CD4-positive, alpha-beta T cell treated with Interleukin-6 for 4 hours (primary cell): ENCODE data around the gene GOLPH3.
A peak's percentile ranks its signal among the peaks of the same experiment; 100 is the strongest.
"Not testable (repeated sequence)": the region's sequence is repeated elsewhere in the genome, so short reads cannot be mapped to it uniquely, and the experiment has no call there.

ENCODE experiments used
- DNase-seq: peaks from one replicate; pipeline ENCODE4 v3.0.0-alpha.2; 2020; ENCODE audit warnings: mixed read lengths

GOLPH3 gene

GRCh38 chr5:32174011-32174870 lies at the start of gene GOLPH3:
Gene GOLPH3 (minus strand): TSS chr5:32174319. CDS start chr5:32174034, 285 bp downstream.
- peak; percentile 93 for DNase-seq

DNA sequence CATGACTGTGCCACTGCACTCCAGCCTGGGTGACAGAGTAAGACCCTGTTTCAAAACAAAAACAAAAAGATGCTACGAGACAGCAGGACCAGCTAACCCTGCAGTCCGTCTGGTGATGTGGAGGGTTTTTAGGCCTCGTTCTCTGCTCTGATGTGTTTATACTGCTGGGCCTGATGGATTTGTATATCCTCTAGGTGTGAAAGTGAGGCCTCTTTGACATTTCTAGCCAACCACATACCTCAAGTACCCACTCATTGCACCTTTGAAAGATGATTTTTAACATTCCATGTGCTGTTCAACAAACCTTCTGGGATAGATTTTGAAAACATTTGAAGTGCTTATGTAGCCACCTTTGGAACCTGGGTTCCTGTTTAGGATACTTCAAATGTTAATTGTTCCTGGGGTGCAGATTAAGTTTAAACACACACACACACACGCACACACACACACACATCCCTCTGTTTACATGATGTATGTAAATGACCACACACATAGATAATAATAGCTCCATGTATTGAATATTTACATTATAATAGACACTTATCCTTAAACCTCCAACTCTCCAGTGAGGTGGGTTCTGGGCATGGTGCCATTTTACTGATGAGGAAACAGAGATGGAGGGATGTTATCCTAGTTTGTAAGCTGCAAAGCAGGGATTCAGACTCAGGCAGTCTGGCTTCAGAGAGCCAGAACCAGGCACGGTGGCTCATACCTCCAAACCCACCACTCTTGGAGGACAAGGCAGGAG lies 48.8 kb upstream of the GOLPH3 start:
- DNase-seq = no peak

GRCh38 chr5:32217886-32218396 lies 43.8 kb upstream of the GOLPH3 start:
- no peak for DNase-seq

DNA sequence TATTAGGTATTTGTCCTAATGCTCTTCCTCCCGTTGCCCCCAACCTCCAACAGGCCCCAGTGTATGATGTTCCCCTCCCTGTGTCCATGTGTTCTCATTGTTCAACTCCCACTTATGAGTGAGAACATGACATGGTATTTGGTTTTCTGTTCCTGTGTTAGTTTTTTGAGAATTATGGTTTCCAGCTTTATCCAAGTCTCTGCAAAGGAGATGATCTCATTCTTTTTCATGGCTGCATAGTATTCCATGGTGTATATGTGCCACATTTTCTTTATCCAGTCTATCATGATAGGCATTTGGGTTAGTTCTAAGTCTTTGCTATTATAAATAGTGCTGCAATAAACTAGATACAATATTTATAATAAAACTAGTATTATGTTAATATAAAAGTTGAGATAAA lies 40.2 kb upstream of the GOLPH3 start:
- DNase-seq = not testable (repeated sequence)

- DNase-seq = no peak
Observed at GRCh38 chr5:32210151-32210550, 36.0 kb upstream of the GOLPH3 start.

- DNase-seq = not testable (repeated sequence)
Observed at GRCh38 chr5:32208837-32209236, 34.7 kb upstream of the GOLPH3 start.

DNA sequence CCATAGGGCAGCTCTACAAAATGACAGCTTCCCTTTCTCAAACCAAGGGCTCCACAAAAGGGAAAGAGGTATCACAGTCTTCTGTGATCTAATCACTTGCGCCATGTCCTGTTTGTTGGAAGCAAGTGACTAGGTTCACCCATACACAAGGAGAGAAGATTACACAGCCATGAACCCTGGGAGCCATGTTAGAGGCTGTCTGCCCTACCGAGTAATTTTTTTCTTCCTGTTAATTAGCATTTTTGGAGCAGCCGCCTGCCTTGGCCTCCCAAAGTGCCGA lies 33.2 kb upstream of the GOLPH3 start:
- DNase-seq = no peak

DNA sequence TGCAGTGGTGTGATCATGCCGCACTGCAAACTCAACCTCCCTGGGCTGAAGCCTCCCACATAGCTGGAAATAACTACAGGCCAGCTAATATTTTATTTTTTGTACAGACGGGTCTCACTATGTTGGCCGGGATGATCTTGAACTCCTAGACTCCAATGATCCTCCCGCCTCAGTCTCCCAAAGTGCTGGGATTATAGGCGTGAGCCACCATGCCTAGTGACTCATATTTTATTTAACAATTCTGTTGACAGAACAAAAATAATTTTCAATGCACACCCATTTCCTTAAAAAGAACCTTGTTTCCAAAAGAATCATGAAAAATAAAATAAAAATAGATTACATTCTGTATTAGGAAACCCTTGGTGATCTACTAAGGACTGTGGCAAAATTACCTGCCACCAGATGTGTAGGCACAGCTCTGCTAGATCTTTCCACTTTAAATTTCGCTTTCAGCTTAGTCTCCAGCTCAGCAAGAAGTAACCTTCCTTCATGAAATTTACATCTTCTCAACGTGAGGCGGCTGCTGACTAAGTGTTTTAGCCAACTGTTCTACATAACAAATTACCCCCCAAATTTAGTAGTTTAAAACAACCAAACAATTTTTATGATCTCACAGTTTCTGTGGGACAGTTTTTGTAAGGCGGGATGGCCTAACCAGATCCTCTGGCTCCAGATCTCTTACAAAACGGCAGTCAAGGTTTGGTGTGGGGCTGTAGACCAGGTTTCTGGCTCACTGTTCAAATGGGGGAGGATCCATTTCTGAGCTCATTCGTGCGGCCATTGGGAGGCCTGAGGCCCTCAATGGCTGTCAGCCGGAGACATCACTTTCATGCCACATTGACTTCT lies 32.6 kb upstream of the GOLPH3 start:
- DNase-seq = no peak

DNA sequence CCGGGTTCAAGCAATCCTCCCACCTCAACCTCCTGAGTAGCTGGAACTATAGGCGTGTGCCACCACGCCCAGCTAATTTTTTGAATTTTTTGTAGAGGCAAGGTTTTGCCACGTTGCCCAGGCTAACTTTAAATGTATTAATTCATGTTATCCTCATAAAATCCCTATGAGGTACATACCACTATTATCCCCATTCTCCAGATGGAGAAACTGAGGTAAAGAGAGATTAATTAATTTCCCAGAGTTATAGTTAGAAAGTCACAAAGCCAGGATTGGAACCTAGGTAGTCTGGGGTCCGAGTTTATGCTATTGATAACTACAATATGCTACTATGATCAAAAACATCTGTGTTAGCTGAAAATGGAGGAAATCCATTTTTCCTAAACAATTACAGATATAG lies 31.9 kb upstream of the GOLPH3 start:
- no peak for DNase-seq

DNA sequence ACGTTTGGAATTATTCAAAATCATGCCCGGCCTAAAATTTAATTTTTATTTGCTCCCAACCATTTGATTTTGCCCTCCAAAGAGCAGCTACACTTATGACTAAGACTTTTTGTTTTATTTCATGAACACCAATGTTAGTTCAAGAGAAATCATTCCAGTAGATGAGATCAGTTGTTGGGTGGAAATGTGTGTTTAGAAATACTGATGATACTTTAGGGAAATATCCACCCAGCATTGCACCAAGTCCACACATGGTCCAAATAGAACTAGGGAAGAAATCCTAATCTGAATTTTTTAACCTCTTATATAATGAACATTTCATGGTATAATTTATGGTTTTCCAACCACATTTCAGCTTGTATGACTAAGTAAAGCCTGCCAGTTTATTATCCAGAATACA lies 28.3 kb upstream of the GOLPH3 start:
- no peak for DNase-seq

DNA sequence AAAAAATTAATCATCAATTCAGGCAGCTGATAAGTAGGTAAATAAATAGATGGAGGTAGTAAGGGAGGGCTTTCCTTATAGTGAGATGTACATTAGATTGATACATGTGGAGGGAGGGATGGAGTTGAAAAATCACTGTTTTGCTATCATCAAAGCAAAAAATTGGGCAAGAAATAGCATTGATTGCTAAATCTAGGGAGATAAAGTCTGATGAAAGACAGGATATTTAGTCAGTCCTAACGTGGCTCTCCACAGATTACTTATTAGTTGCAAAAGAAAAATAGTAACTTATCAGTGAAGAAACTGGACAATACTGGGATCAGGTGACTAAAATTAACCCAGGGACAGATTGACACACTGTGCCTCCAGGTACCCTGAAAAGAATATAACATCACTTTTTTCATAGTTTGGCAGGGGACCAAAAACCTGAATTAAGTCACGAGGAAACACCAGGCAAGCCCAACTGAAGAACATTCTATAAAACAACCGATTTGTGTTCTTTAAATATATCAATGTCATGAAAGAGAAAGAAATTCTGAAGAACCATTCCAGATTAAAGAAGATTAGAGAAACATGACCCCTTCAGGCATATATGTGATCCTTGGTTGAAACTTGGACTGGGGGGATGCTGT lies 27.1 kb upstream of the GOLPH3 start:
- DNase-seq = no peak

- no peak for DNase-seq
Observed at GRCh38 chr5:32197032-32197431, 22.9 kb upstream of the GOLPH3 start.

- DNase-seq = no peak
Observed at GRCh38 chr5:32195265-32195664, 21.1 kb upstream of the GOLPH3 start.

GRCh38 chr5:32193591-32193990 lies 19.5 kb upstream of the GOLPH3 start:
- no peak for DNase-seq

DNA sequence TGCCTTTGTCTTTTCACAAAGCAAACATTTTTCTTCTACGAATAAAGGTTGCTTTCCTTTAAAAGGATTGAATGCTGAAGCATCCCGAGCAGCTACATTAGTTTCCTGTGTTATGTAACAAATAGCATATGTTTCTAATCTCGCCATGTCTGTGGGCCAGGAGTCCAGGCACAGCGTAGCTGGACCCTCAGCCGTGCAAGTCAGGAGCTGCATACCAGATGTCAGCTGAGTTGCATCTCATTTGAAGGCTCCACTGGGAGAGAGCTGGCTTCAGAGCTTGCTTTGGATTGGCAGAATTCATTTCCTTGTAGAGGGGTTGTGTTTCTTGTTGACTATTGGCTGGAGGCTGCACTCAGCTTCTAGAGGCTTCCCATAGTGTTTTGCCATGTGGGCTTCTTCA lies 16.0 kb upstream of the GOLPH3 start:
- no peak for DNase-seq

DNA sequence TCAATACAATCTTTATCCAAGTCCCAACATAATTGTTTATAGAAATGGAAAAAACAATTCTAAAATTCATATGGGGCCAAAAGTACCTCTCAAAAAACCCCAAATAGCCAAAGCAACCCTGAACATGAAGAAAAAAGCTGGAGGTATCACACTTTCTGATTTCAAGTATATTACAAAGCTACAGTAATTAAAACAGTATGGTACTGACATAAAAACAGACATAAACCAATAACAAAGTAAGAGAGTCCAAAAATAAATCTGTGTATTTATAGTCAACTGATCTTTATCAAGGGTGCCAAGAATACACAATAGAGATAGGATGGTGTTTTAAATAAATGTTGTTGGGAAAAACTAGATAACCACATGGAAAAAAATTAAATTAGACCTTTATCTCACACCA lies 13.6 kb upstream of the GOLPH3 start:
- DNase-seq = no peak

- DNase-seq = no peak
Observed at GRCh38 chr5:32182463-32183063, 8.4 kb upstream of the GOLPH3 start.

DNA sequence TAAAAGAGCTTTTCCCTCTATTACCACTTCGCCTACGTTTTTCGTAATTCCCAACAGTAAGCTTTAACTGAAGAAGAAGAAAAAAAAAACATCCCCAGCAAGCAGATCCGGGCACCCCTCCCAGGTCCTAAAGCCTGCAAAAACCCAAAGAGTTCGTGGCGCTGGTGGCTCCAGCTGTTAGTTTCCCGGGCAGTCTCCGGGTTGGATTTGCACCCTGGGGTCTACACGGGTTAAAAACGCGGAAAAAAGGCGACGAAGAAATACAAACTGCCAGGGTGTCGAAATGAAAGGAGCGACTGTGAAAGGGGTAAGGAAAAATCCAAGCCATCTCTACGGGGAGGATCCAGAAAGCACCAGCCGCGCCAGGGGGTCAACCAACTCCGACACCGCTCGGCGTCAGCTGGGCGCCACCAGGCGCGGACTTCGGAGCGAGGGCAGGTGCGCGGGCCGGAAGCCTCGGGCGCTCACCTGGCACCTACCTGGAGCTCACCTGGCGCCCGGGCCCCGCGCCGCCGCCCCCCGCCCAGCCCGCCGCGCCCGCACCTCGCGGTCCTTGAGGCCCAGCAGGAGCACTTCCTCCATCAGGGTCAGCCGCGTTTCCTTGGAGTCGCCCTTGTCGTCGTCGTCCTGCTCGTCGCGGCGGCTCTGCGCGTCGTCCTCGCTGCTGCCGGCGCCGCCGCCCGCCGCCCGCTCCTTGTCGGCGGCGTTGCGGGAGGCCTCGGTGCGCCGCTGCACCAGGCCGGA lies 680 bp downstream of the GOLPH3 start:
- DNase-seq = peak; percentile 52

GRCh38 chr5:32172923-32173266 lies 1.2 kb downstream of the GOLPH3 start:
- DNase-seq = no peak

GRCh38 chr5:32172186-32172911 lies 1.8 kb downstream of the GOLPH3 start:
- peak; percentile 23 for DNase-seq
